Erythroblast (primary cell): ENCODE results near the gene DMBT1.

Experiments
- GATA1 ChIP-seq: IDR thresholded peaks from 2 replicates; pipeline ENCODE4 v1.6.1; 2011; ENCODE audit warnings: low read depth, mild to moderate bottlenecking, control low read depth, low read length, moderate library complexity
- POLR2A ChIP-seq: IDR thresholded peaks from 2 replicates; pipeline ENCODE4 v1.6.1; 2011; ENCODE audit warnings: mild to moderate bottlenecking, low read length

DNA sequence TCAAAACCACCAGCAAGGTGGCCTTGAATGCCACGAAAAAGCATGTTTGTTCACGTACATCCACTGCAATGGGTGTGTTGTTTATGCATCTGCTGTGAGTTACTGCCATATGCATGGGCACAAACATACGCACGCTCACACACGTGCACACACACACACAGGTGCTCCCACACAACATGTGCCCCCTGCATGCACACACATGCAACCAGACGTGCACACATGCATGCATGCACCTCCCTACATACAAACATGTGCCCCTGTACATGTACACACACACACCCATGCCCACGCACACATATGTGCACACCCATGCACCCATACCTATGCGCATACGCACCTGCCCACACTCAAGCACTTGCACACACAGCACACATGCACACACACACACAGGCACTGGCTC, 10.1 kb upstream of the DMBT1 start:
- TF ChIP-seq POLR2A (no peak), GATA1 (no peak)
